Amygdala (tissue), 56 donors: Measurements from ENCODE around the gene CBLC.

Source experiments
- DNase-seq, 56 donors: peaks; one replicate each; lab custom pipeline; 2025; lab: John Stamatoyannopoulos, UW

Gene CBLC, protein sequence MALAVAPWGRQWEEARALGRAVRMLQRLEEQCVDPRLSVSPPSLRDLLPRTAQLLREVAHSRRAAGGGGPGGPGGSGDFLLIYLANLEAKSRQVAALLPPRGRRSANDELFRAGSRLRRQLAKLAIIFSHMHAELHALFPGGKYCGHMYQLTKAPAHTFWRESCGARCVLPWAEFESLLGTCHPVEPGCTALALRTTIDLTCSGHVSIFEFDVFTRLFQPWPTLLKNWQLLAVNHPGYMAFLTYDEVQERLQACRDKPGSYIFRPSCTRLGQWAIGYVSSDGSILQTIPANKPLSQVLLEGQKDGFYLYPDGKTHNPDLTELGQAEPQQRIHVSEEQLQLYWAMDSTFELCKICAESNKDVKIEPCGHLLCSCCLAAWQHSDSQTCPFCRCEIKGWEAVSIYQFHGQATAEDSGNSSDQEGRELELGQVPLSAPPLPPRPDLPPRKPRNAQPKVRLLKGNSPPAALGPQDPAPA

DNA sequence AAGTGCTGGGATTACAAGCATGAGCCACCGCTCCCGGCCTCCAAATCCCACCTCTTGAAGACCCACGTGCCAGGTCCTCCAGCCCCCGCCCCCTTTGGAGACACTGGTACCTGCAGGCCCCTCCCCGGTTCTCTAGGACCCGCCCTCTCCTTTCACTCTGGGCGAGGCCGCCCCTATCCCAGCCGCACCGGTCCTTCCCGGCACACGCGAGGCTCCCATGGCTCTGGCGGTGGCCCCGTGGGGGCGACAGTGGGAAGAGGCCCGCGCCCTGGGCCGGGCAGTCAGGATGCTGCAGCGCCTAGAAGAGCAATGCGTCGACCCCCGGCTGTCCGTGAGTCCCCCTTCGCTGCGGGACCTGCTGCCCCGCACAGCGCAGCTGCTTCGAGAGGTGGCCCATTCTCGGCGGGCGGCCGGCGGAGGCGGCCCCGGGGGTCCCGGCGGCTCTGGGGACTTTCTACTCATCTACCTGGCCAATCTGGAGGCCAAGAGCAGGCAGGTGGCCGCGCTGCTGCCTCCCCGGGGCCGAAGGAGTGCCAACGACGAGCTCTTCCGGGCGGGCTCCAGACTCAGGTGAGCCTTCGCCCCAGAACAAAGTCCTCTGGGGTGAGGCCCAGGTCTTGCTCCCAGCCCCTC lies at the start of gene CBLC:
Gene CBLC (plus strand): TSS at position 176 of the 633 bp plus-strand sequence. CDS start 42 bp downstream, at position 218.
- DNase-seq: no peak

DNA sequence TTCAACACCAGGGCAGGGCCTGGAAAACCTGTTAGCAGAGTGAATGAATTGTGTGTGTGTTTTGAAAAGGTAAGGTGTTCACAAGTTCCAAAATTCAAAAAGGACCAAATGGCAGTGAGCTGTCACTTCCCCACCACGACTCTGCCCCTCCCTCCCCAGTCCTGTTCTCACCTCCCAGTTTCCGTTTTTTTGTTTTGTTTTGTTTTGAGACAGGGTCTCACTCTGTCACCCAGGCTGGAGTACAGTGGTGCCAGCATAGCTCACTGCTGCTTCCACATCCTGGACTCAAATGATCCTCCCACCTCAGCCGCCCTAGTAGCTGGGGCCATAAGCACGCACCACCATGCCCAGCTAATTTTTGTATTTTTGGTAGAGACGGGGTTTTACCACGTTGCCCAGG lies 49.5 kb upstream of the CBLC start:
- DNase-seq: no peak

DNA sequence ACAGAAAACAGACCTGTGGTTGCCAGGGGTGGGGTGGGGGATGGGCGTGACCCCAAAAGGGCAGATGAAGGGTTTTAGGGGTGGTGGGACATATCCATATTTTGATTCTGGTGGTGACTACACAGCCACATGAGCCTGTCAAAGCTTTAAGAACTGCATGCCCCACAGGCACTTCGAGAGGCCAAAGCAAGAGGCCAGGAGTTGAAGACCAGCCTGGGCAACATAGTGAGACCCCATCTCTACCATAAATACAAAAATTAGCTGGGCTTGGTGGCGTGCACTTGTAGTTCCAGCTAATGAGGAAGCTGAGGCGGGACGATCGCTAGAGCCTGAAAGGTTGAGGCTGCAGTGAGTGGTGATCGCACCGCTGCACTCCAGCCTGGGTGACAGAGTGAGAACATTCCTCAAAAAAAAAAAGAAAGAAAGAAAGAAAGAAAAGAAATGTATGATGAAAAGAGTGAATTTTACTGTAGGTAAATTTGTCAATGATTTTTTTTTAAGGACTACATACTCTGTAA lies 48.1 kb upstream of the CBLC start:
- DNase-seq: no peak

- DNase-seq: no peak
Observed at GRCh38 chr19:44731081-44731480, 46.6 kb upstream of the CBLC start.

GRCh38 chr19:44731622-44732021 lies 46.1 kb upstream of the CBLC start:
- no peak for DNase-seq

DNA sequence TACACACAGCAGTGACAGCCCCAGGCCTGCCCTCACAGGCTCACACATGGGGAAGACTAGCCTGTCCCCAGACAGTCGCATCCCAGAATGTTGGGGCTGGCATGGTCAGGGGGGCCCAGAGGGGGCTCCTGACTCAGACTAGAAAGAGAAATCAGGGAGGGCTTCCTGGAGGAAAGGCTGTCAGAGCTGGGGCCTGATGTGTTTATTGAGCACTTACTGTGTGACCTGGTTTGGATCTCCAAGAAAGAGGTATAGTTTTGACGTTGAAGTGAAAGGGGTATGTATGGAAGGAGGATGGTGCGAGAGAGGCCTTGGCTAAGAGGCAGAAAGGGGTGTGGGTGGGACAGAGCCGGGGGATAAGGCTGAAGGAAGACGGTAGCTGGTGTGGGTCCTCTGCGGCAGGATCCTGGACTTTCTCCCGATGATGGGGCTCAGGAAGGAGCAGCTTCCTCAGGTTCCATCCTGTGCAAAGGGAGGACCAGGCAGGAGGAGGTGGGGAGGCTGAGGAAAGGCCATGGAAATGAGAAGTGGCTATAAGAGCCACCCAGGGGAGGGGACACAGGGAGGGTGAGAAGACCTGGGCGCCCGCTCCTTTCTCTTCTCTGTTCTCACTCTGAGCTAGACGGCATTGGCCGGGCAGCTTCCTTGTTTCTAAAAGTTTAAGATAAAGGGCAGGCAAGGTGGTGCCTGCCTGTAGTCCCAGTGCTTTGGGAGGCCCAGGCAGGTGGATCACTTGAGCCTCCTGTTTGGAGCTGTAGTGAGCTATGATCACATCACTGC lies 45.3 kb upstream of the CBLC start:
- DNase-seq: no peak

DNA sequence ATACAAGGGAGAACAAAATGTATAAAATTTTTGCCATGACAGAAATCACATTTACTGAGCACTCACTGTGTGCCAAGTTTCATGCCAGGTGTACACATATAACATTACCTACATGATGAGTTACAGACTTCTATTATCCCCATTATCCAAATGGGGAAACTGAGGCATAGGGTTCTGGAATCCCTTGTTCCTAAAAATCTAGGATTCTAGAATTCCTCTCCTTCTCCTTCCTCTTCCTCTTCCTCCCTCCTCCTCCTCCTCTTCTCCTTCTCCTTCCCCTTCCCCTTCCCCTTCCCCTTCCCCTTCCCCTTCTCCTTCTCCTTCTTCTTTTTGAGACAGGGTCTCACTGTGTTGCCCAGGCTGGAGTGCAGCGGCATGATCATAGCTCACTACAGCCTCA lies 43.3 kb upstream of the CBLC start:
- DNase-seq: no peak

GRCh38 chr19:44735011-44735410 lies 42.7 kb upstream of the CBLC start:
- DNase-seq: no peak

DNA sequence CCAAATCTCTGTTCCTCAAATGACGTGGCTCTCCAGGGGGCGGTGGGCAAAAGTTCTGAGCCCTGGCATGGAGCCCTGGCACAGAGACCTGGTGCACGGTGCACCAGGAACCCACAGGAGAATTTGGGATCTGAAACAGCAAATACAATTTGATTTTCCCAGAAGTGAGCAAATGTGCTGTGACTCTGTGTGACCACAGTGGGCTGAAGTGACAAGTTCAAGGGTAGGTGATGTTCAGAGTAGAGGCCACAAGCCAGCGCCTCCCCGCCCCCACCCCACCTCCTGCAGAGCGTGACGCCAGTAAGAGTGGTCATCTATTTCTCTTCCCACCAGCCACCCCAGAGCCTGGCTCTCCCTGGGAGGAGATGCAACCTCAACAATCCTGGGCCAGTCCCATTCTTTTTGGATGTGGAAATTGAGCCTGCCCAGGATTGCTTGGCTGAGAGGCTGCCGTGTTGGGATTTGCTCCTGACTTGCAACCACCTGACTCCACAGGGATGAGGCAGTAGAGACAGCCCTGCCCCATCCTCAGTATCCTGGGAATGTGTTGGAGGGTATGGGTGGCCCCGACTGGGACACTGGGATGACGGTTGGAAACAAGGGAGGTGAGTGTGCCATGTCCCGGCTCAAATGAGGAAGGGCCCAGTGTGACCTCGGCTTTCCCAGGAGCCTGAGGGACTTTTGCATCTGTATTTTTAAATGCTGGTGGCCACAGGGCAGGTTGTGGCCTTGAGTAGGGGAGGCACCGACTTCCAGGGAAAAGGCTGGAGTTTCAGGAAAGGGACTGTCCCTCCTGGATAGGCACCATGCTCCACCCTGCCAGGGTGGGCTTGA lies 40.2 kb upstream of the CBLC start:
- DNase-seq: peak in 1 of 56 donors; percentile 20

- no peak for DNase-seq
Observed at GRCh38 chr19:44738136-44738535, 39.6 kb upstream of the CBLC start.

DNA sequence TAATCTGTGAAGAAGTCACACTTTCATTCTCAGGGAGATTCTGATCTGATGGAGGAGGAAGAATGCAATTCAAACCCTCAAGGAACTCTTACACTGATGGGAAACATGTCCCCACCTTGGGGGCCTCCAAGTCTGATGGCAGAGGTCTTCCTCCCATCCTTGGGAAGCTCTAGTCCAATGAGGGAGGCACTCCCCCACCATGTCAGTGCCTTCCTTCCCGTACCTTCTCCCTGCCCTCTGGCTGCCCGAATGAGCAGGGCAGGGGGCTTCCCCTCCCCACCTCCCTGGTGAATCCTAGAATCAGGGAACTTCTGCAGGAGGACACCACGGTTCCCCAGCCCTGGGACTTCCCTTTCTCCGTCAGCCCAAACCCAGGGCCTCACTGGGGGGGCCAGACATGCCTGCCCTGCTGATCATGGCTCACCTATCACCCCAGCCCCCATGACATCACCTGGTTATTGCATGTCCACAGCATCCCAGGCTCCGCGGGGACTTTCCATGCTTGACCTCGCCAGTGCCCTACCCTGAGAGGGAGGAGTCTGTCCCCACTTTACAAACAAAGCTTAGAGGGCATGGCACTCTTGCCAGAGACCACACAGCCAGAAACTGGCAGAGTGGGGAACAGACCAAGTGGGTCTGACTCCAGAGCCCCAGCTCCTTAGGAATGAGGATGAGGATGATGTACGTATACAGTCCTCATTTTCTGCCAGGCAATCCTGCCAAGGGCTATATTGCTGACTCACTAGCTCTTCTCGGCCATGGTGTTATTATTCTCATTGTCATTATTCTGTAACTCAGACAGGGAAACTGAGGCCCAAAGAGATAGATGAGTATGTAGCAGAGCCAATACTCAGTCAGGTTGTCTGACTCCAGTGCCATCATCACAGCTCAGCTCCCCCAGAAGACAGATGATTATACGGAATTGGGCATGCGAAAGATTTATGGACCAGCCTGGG lies 38.8 kb upstream of the CBLC start:
- peak in 1 of 56 donors; percentile 7 for DNase-seq

GRCh38 chr19:44740351-44740824 lies 37.3 kb upstream of the CBLC start:
- DNase-seq: no peak

DNA sequence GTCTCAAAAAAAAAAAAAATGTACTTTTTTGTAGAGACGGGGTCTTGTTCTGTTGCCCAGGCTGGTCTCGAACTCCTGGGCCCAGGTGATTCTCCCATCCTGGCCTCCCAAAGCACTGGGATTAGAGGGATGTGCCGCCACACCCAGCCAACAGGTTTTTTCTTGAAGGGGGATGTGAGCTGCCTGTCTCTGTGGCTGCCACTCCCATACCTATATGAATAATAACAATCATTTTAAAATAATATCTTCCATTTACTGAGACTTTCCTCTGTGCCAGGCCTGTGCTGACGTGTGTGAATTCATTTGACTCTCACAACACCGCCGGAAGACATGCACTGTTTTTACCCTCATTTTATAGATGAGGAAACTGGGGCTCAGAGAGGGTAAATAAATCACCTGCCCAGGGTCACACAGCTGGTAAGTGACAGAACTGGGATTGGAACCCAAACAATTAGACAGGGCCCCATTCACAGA lies 36.4 kb upstream of the CBLC start:
- DNase-seq: no peak

DNA sequence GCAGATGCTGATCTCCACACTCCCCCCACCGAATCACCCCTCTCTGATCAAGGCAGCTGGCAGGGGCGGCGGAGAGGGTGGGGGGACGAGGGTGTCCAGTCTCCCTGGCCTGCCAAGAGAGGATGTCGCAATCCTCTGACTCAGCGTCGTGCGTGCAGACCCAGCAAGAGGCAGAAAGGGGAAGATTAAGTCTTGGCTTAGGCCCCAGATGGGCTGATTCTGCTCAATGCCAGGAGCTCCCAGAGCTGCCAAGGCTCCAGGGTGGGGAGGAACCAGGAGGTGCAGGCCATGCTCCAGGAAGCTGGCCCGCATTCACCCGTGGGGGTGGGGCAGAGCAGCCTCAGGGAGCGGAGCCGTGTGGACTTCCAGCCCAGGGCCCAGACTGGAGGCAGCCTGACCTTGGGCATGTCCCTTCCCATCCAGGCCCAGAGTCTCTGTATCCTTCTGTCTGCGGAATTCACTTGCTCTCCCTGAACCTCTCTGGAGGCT lies 35.8 kb upstream of the CBLC start:
- DNase-seq: peak in 55 of 56 donors; percentile 17 to 90 (median 78)

GRCh38 chr19:44742330-44743061 lies 35.2 kb upstream of the CBLC start:
- no peak for DNase-seq

GRCh38 chr19:44744871-44745332 lies 32.8 kb upstream of the CBLC start:
- DNase-seq: no peak

DNA sequence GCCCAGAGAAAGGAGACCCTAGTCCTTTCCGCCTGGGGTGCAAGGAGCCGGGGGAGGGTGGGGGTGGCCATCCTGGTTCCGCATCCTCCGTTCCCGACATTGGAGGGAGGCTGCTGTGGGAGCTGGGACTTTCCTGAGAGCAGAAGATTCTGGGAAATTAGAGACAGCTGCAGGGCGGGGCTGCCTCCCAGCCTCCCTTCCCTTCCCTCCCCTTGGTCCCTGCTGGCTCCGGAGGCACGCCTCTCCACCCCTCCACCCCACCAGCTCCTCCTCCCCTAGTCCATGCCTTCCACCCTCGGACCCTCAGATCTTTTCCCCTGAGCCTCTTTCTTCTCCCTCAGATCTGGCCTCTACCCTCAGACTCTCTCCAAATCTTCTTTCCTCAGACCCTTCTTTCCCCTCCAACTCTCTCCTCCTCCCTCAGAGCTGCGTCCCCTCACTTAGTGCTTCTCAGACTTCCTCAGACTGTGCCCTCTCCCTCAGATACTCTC lies 32.3 kb upstream of the CBLC start:
- DNase-seq: no peak
